ENCODE data around the gene TMEM165.

GRCh38 chr4:55363691-55364351 lies 31.9 kb upstream of the TMEM165 start:
- TF ChIP-seq POLR2A (IDR thresholded peaks at IDR 0.05) = no peak
- no peak for TF ChIP-seq CTCF (IDR thresholded peaks at IDR 0.05)

Measured in adrenal gland (tissue), 5 donors.